Astrocyte of the cerebellum (primary cell): Measurements from ENCODE around the gene FUCA2.
"Not testable (repeated sequence)": the region's sequence is repeated elsewhere in the genome, so short reads cannot be mapped to it uniquely, and the experiment has no call there.

Source experiments
- DNase-seq: peaks from one replicate; pipeline ENCODE4 v3.0.0-alpha.2; 2011; ENCODE audit warnings: low read depth
- H3K4me3 ChIP-seq: 2 replicates; pipeline ENCODE4 v1.5.1; 2011; ENCODE audit warnings: mild to moderate bottlenecking, low read depth, low read length, moderate library complexity
- CTCF ChIP-seq: IDR thresholded peaks from 2 replicates; pipeline ENCODE4 v1.5.1; 2012; ENCODE audit warnings: low read length, low read depth, moderate library complexity, mild to moderate bottlenecking; ENCODE audit errors: missing control alignments
- in situ Hi-C: cut with HindIII; loops from 2 replicates; pipeline ENCODE4 v1.10.0; 2017; ENCODE audit warnings: low sequenced_read_pairs

The FUCA2 gene

GRCh38 chr6:143486752-143487151, 24.8 kb downstream of the FUCA2 start:
- TF ChIP-seq CTCF, result no peak
- no peak overlapping the region for H3K4me3 ChIP-seq
- in situ Hi-C loops, result no loop called here
- DNase-seq, result no peak

DNA sequence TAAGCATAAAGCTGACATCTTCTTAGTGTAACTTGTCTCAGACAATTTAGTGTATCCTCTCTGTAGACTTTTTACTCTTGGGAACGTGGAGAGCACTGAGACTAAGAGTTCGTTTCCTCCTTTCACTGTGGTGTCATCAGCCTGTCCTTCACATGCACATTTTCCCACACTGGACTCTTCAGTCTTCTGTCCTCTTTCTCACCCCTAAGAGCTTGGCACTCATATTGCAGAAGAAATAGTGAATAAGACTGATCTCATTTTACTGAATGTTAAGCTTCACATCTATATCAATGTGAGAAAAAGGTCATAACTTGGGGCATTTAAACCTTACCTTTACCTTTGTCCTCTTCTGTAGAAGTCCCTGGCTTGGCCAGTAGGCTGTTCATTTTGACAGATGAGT, 25.6 kb downstream of the FUCA2 start:
- no peak overlapping the region for H3K4me3 ChIP-seq
- DNase-seq, result no peak
- TF ChIP-seq CTCF, result no peak
- in situ Hi-C loops, result no loop called here

DNA sequence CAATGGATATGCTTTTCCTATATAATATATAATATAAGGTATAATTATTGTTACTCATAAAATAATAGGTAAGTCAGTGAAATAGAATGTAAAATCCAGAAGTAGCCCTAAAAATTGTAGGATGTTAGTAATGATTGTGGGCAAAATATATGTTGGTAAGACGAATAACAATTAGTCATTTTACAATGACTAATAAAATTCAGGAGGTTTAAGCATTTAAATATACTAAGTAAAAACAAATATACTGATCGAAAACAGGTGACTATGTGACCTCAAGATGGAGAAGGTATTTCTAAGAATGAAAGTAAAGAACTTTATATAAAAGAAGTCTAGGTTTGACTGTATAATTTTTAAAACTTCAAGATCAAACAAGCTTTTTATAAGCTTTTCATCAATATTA, 28.9 kb downstream of the FUCA2 start:
- no peak overlapping the region for H3K4me3 ChIP-seq
- no peak for DNase-seq

GRCh38 chr6:143478479-143479062, 32.9 kb downstream of the FUCA2 start:
- H3K4me3 ChIP-seq, result no peak overlapping the region
- DNase-seq, result no peak
- in situ Hi-C loops, result no loop called here
- no peak for TF ChIP-seq CTCF

More for the DNA sequence above, 28.9 kb downstream of the FUCA2 start:
- TF ChIP-seq CTCF, result no peak
- in situ Hi-C loops, result no loop called here

DNA sequence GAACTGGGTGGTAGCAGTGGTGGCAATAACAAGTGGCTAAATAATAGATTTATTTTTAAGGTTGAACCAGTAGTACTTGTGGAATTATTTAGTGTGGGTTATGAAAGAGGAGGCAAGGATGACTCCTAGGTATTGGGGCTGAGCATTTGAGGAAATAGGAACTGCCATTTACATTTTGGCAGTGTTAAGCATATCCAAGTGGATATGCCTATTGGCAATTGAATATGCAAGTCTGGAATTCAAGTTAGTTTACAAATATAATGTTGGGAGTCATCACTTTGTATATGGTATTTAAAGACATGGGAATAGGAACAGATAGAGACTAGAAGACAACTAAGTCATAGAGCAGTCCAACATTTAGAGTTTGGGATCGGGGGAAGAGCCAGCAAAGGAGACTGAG, 35.0 kb downstream of the FUCA2 start:
- TF ChIP-seq CTCF, result no peak
- DNase-seq, result no peak
- no peak overlapping the region for H3K4me3 ChIP-seq
- in situ Hi-C loops, result no loop called here

GRCh38 chr6:143471822-143472221, 39.7 kb downstream of the FUCA2 start:
- no peak for DNase-seq
- no peak for TF ChIP-seq CTCF
- in situ Hi-C loops, result no loop called here
- no peak overlapping the region for H3K4me3 ChIP-seq

DNA sequence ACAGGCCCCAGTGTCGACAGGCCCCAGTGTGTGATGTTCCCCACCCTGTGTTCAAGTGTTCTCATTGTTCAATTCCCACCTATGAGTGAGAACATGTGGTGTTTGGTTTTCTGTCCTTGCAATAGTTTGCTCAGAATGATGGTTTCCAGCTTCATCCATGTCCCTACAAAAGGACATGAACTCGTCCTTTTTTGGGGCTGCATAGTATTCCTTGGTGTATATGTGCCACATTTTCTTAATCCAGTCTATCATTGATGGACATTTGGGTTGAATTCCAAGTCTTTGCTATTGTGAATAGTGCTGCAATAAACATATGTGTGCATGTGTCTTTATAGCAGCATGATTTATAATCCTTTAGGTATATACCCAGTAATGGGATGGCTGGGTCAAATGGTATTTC, 42.7 kb downstream of the FUCA2 start:
- DNase-seq, in situ Hi-C loops, H3K4me3 ChIP-seq: not testable (repeated sequence)
